Stimulated activated CD4-positive, alpha-beta T cell treated with anti-CD3 and anti-CD28 coated beads, Interleukin-4, amount 100 ng/mL, for 48 hours (primary cell): ENCODE measurements around the gene LLGL2.

Experiments used
- DNase-seq, 2 donors: peaks; one replicate each; pipeline ENCODE4 v3.0.0-alpha.2; 2020; ENCODE audit warnings: low read depth in 2 of 2

Gene LLGL2

DNA sequence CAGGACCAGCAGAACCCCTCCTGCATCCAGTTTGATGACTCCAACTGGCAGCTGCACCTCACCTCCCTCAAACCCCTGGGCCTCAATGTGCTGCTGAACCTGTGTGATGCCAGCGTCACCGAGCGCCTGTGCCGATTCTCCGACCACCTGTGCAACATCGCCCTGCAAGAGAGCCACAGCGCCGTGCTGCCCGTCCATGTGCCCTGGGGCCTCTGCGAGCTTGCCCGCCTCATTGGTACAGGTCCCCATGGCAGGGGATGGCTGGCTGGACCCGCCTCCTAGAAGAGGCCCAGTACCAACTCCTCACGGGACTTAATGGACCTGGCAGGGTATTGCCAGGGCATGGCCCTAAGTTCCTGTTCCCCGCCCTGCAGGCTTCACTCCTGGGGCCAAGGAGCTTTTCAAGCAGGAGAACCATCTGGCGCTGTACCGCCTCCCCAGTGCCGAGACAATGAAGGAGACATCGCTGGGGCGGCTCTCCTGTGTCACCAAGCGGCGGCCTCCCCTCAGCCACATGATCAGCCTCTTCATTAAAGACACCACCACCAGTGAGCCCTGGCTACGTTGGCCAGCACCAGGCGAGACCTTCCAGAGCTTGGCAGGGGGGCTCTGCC is 32.8 kb upstream of the LLGL2 start:
- no peak for DNase-seq

DNA sequence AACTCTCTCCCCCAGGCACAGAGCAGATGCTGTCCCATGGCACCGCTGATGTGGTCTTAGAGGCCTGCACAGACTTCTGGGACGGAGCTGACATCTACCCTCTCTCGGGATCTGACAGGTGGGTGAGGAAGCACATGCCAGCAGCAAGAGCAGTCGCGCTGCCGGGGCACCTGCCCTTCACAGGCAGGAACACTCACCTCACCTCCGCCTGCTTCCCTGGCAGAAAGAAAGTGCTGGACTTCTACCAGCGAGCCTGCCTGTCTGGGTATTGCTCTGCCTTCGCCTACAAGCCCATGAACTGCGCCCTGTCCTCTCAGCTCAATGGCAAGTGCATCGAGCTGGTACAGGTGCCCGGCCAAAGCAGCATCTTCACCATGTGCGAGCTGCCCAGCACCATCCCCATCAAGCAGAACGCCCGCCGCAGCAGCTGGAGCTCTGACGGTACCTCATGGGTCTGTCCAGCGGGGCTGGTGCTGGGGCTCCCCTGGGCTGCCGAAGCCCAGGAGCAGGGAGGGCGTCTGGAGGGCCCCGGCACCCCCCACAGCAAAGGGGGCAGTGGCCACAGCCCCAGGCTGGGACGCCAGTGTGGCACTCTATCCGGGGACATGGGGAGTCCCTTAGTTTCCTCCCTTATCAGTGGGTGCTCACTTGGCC is 31.9 kb upstream of the LLGL2 start:
- DNase-seq, result no peak

DNA sequence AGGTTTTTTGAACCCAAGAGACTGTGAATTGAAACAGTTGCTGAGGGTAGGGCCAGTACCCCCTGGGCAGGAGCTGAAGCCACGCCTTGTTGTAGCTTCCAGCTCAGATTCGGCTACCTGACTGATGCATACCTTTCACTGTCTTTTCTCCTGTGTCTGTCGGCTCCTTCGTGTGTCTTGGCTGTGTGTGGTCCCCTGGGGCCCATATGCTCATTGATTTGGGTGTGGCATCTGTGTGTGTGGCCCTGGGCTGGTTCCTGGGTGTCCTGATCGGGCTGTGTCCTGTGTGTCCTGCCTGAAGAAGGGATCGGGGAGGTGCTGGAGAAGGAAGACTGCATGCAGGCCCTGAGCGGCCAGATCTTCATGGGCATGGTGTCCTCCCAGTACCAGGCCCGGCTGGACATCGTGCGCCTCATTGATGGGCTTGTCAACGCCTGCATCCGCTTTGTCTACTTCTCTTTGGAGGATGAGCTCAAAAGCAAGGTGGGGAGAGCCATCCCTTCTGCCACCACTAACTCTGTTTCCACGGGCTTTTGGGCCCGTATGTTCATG is 31.1 kb upstream of the LLGL2 start:
- no peak for DNase-seq

DNA sequence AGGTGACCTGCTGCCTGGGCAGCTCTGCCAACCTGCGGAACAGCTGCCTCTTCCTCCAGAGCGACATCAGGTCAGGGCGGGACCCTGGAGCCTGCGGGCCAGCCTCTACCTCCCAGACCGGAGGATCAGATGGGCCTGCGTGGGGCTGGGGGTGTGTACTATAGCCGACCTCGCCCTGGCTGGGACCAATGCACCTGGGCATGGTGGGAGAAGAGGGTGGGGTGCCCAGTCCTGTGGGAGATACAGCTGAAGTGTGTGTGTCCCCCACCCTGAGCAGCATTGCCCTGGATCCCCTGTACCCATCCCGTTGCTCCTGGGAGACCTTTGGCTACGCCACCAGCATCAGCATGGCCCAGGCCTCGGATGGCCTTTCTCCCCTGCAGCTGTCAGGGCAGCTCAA is 29.5 kb upstream of the LLGL2 start:
- no peak for DNase-seq

DNA sequence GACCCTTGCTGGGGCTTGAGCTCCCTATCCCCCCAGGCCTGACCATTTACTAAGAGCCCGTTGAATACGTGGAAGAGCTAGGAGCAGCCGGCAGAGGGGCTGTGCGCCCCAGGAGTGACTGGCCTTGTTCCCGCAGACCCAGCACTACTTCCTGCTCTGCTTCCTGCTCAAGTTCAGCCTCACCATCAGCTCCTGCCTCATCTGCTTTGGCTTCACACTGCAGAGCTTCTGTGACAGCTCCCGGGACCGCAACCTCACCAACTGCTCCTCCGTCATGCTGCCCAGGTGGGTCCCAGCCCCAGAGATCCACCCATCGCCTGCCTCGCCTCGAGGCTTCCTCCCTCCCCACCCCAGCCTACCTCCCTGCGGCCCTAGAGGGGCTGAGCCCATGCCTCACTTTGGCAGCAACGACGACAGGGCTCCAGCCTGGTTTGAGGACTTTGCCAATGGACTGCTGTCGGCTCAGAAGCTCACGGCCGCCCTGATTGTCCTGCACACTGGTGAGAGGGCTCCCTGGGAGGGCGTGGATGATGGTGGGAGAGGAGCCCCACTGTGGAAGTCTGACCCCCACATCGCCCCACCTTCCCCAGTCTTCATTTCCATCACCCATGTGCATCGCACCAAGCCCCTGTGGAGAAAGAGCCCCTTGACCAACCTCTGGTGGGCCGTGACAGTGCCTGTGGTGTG is 27.3 kb upstream of the LLGL2 start:
- no peak for DNase-seq

DNA sequence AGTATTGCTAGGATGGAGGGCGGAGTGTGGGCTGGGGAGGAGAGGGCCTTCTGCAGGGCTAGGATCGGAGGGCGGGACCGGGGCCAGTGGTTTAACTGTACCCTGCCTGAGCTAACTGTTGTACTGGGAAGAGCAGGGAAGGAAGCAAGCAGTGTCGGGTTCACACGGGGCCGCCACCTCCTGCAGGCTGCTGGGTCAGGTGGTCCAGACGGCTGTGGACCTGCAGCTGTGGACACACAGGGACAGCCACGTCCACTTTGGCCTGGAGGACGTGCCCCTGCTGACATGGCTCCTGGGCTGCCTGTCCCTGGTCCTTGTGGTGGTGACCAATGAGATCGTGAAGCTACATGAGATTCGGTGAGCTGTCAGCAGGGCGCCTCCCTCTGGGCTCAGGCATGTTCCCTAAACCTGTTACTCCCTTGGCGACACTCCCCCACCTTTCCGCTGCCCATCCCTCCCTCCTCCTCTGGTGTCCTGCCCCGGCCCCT is 26.7 kb upstream of the LLGL2 start:
- DNase-seq, result no peak

DNA sequence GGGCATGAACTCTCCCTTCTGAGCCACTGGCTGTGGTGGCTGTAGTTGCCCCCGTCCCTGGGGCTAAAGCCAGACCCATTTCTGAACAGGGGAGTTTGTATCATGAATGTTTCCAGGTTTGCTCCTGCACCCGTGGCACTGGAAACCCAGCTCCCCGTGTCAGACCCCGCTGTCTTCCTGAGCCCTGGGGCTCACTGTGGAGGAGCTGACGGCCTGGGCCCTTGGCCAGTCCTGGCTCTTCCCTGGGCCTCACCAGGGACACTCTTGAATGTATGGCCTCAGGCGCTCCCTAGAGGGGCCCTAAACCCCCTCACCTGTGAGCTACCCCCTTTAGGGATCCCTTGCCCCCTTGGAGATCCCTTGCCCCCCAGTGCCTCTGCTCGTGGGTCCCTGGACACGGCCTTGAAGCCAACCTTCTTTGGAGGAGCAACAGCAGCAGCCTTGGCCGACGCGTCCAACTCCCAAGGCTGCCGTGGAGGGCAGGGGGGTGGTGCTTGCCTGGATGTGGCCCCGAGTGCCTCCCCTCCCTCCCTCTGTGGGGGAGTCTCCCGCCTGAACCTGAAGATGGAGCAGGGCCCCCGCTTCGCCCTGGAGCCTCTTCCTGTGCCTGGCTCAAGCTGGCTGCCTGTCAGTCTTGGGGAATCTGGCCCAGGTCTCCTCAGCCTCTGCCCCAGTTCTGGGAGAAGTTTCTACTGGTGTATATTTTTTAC is 26.0 kb upstream of the LLGL2 start:
- no peak for DNase-seq

DNA sequence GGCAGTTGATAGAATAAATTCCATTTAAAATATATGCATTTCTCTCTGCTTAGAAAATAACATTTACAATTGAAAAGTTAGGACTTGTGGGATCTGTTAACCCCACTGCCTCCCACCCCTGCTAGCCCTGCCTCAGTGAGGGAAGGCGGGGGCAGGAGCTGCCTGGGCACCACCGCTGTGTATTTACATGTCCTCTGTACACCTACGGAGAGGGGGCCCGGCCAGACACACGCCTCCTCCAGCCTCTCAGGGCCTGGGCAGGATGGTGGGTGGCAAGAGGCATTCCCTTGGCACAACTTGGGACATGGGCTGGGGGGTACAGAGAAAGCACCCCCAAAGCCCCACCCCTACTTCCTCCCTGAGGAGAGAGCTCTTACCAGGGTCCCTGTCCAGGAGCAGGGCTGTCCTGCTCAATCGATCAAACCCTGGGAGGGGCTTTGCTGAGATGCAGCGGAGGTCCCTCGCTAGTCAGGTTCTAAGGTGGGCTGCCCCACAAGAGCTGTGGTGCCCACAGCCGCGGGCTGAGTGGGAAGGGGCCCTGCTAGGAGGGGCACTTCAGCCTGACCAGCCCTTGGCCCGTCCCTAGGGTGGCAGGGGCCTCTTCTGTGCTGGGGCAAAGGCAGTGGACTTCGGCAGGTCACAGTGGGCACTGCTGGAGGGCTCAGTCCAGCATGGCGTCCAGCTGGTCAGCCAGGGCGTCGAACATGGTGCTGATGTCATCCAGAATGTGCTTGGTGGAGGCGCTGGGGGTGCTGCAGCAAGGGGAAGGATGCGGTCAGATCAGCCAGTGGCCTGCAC is 24.9 kb upstream of the LLGL2 start:
- DNase-seq, result no peak

DNA sequence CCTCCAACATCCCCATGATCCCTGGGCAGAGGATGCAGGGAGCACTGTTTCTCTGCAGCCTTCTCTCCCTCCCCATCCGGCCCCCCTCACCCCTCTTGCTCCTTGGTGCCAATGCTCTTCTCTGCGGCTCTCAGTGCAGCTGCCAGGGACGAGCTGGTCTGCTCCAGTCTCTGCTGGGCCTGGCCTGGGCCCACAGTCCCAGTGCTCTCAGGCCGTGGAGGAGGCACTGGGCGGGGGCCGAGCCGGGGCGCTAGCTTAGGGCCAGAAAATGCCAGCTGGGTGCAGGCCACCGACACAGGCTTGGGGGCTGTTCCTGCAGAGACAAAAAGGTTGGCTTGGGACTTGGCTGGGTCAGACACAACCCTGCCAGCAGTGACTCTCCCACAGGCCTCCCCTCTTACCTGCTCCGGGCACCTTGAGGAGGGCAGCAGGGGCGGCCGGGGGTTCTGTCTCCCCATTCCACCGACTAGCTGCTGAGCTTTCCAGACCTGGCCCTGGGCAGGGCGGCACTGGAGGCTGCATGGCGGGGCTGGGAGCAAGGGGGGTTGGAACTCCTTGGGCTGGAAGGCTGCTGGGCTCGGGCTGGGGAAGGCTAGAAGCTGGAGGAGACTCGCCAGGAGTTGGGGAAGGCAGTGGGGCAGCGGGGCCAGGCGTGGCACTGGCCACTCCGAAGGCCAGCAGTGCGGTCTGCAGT is 24.0 kb upstream of the LLGL2 start:
- DNase-seq, result no peak

DNA sequence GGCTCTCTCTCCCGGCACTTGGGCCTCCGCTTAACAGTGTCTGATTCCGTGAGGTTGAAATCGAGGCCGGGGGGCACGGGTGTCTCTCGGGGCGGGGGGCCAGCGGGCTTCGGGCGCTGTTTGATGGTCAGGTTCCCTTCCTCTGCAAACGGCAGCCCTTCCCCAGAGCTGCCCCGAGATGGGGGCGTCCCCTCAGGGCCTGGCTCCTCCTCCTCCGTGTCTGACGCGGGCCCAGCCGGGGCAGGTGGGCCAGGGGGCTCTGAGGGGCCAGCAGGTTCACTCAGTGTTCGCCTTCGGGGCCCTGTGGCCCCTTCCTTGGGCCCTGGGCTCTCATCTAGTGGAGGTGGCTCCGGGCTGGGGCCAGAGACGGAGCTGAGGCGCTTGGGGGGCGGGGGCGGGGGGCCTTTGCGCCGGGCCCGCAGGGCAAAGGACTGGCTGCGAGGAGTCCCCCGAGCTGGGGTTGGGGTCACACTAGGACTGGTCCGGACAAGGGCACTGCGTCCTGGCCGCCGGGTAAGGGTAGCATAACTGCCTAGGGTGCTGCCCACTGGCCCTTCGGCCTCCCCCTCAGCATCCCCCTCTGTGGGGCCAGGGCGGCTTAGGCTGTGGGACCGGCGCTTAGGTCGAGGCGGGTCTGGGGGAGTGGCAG is 23.3 kb upstream of the LLGL2 start:
- DNase-seq, result no peak

DNA sequence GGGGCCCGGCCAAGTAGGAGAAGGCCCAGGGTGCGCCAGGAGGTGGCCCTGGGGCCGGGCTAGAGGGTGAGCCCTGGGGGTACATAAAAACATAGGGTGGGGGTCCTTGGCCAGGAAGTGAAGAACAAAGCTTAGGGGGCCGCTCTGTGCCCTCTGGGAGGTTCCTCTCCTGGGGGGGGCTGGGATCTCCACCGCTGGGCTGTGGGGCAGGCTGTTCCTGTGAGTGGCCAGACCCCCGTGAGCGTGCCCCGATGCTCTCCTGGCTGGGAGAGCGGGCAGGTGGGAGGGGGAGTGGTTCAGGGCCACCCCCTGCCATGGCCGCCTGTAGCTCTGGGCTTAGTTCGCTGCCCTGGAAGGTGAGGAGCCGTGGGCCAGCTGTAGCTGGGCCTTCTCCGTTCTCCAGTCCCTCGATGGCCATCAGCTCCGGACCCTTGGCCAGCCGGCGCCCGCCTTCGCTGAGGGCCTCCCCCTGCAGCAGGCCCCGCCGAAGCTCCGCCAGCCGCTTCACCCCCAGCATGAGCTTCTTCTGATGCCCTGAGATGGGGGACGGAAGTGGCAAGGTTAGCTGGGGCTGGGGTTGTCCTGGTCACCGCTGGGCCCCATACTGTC is 22.7 kb upstream of the LLGL2 start:
- DNase-seq, result no peak

DNA sequence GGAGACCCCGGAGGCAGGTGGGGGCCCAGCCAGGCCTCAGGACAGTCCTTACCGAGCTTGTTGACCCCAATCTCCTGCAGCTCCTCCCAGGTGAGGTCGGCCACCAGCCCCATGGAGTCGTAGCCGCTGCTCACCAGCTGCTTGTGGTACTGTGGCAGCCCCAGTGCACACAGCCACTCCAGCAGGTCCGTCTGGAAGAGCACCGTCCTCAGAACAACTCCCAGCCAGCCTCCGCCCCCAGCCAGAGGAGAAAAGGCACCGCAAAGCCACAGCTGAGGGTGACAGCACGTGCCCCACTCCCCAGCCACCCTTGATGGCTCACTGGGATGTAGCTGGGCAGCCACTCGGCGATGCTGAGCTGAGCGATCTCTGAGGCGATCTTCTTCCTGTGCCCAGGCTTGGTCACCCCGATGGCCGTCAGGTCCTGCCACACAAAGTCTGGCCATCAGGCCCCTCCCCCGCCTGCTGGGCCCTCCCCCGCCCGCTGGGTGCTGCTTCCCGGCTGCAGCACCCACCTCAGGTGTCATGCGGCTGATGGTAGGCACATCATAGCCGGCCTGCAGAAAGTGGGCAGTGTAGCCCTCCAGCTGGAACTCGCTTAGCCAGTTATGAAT is 22.1 kb upstream of the LLGL2 start:
- DNase-seq, result no peak

DNA sequence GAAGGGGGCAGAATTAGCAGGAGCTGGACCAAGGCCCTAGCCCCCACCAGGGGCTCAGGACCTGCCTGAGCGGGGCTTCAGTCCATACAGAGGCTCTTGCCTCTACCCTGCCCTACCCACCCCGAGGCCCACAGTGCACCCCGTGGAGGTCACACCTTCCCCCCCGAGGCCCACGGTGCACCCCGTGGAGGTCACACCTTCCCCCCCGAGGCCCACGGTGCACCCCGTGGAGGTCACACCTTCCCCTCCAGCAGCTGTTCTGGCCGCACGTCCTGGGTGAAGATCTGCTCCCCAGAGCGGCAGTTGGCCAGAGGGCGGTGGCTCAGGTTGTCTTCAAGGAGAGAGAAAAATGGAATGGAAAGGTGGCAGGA is 21.5 kb upstream of the LLGL2 start:
- DNase-seq, result no peak

DNA sequence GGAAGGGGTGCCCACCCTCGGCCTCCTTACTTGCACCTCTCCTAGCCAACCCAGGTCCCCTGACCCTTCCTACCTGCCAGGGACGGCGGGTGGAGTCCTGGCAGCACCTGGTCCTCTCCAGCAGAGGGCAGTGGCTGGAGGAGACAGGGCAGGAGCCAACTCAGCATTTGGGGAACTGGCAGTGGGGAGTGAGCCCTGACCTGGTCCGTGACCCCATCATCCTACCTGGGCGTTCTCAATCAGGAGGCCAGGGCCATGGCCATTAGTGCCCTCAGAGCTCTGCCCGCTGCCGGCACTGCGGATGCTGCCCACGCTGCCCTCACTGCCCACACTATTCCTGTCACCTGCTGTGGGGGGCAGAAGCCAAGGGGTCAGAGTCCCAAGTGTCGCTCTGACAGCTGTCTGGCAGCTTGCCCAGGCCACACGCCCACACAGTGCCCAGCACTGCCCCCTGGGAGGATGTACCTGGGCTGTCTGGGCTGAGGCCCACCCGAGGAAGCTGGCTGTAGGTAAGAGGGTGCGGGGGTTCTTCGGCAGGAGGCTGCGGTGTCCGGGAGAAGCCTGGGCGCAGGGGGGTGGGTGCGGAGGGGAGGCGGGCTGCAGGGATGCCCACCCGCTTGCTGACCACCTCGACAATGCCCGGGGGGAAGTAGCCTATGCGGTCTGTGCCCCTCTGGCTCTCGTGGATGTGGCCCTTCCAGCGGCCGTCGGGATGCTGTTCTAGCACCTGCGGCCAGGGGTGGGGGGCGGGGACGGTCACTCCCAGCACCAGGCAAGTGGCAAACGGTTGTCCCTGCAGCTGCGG is 20.9 kb upstream of the LLGL2 start:
- DNase-seq, result peak in 1 of 2 donors; percentile 26

DNA sequence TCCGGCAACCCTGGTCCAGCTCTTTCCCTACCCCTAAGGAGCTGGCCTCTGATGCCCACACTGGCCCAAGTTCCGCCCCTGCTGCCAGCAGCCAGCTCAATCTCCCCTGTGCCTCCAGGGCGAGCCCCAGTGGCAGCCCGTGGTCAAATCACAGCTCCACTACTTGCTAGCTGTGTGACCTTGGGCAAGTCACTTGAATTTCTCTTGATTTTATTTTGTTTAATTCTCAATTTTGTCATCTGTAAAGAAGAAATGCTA is 20.4 kb upstream of the LLGL2 start:
- no peak for DNase-seq

DNA sequence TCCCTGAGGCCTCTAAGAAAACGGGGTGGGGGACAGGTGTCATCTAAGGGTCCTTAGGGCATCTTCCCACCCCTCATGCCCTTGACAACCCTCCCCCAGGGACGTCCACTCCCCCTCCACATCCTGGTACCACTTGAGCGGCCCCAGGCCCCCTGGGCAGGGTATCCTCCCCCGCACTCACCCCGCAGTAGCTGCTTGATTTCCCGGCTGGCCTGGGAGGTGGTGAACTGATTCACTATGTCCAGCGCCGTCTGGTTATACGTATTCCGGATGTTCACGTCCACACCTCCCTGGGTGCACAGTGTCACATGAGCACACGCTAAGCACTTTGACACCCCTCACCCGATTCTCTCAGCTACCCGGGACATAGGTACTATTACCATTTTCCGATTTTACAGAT is 19.9 kb upstream of the LLGL2 start:
- DNase-seq, result no peak

DNA sequence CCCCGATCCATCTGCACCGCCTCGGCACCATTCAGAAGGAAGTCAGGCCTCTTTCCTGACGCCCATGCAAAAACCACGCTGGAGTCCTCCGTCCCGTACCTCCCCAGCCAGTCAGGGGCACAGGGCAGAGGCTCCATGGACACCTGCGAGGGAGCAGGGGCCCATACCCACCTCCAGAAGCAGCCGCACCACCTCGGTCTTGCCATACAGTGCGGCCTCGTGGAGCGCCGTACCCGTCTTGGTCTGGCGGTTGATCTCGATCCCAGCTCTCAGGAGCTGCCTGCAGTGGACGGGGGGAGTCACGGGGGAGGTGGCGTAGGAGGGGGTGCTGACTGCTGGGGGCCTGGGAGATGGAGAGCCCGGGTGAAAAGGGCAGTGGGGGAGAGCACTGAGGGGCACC is 19.4 kb upstream of the LLGL2 start:
- no peak for DNase-seq

DNA sequence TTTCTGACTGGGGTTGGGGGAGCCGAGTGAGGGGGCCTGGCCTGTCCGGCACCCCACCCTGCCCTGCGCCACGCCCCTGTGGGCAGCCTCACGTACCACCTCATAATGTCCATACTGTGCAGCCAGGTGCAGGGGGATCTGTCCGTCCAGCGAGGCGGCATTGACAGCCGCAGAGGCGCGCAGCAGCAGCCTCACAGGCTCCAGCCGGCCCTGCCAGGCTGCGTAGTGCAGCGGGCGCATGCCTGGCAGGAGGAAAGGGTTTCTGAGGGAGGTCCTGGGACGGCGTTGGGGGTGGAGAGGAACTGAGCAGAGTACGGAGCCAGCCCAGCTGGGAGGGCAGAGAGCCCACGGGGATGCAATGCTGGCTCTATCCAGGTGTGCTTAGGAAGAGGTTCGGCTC is 18.6 kb upstream of the LLGL2 start:
- no peak for DNase-seq
